SU-DHL-6 (cell line): ENCODE measurements around the gene PSMF1.

ENCODE experiments used
- CTCF ChIP-seq: fragments of 200-600 bp; sonication (generic); IDR thresholded peaks from one replicate; pipeline ENCODE4 v1.5.1; 2017; ENCODE audit warnings: antibody characterized with exemption, mild to moderate bottlenecking, low read length, moderate library complexity; ENCODE audit not compliant: insufficient read depth, poor library complexity, severe bottlenecking
- EZH2phosphoT487 ChIP-seq: fragments of 200-600 bp; sonication (generic), shearing (Covaris generic); conservative IDR thresholded peaks from 2 replicates; pipeline ENCODE4 v1.6.1; 2018; ENCODE audit warnings: mild to moderate bottlenecking, antibody characterized with exemption, low read length, moderate library complexity, mixed read lengths

GRCh38 chr20:1182106-1182505 is 63.7 kb downstream of the PSMF1 start:
- TF ChIP-seq CTCF (no peak), EZH2phosphoT487 (no peak)
